Body of pancreas (tissue), 4 donors: ENCODE measurements around the gene ZNF512B. TPM values are rescaled to one million over a fixed set of nuclear protein-coding genes. Genes with fewer than 3 reads are reported as not detected.
A peak's percentile ranks its signal among the peaks of the same experiment; 100 is the strongest.

Experiments used
- ATAC-seq: fragments of 150-250 bp; one replicate; pipeline ENCODE4 v1.9.1; 2016
- DNase-seq, 4 donors: peaks; one replicate each; pipeline ENCODE4 v3.0.0-alpha.2; 2019
- H3K27ac ChIP-seq, 4 donors: fragments of 200-600 bp; sonication (generic); 1 replicate in 3 of 4; 2 replicates in 1 of 4; pipeline versions ENCODE4 v1.5.1 to v1.6.1; 2016 to 2019; ENCODE audit warnings: mild to moderate bottlenecking in 1 of 4, mixed read lengths in 1 of 4, moderate library complexity in 1 of 4
- H3K27me3 ChIP-seq, 2 donors: fragments of 200-600 bp; sonication (generic); one replicate each; pipeline ENCODE4 v1.6.0; 2016; ENCODE audit warnings: mild to moderate bottlenecking in 1 of 2
- H3K36me3 ChIP-seq, 2 donors: fragments of 200-600 bp; sonication (generic); replicated peaks in 1 of 2; 2 replicates each; pipeline ENCODE4 v1.5.1; 2016; ENCODE audit warnings: low read depth in 2 of 2; ENCODE audit not compliant: insufficient read depth in 1 of 2
- H3K4me1 ChIP-seq: fragments of 200-600 bp; sonication (generic); one replicate; pipeline ENCODE4 v1.6.0; 2016
- H3K4me3 ChIP-seq, 2 donors: fragments of 200-600 bp; sonication (generic); 1 replicate in 1 of 2; 2 replicates in 1 of 2; pipeline ENCODE4 v1.5.1; 2016 to 2019
- H3K9me3 ChIP-seq, 3 donors: fragments of 200-600 bp; sonication (generic); 1 replicate in 2 of 3; 2 replicates in 1 of 3; pipeline ENCODE4 v1.5.1; 2016
- POLR2A ChIP-seq, 3 donors: fragments of 450-650 bp; IDR thresholded peaks; one replicate each; pipeline ENCODE4 v1.6.1; 2016; ENCODE audit warnings: antibody characterized with exemption in 3 of 3, mild to moderate bottlenecking in 2 of 3
- WGBS, 2 donors: methylation state at CpG; one replicate each; pipeline ENCODE4 v1.1.5; 2017; 5-methylcytosine and 5-hydroxymethylcytosine counted together
- intact Hi-C: fragments of 100-400 bp; cut with DNase I; formaldehyde crosslinking; loops from one replicate; pipeline ENCODE4 v1.15.1; 2023
- total RNA-seq, 2 donors: library from RNA; depleted of rRNA; stranded (reverse); fragments of >200 nt; gene quantifications; one replicate each; pipeline ENCODE4 v1.1.0, GENCODE V29; 2016
- TF ChIP-seq, protein P1 (sequence below), 7 experiments: fragments of 450-650 bp in 4 of 7; fragments of 200-600 bp in 3 of 7; sonication (generic) in 3 of 7; IDR thresholded peaks; one replicate each; pipeline ENCODE4 v1.5.1; 2016 to 2019; ENCODE audit warnings: antibody characterized with exemption in 7 of 7

The ZNF512B gene
- total RNA-seq, 2 donors from 2014 or later: 8.0 to 12.5 TPM

DNA sequence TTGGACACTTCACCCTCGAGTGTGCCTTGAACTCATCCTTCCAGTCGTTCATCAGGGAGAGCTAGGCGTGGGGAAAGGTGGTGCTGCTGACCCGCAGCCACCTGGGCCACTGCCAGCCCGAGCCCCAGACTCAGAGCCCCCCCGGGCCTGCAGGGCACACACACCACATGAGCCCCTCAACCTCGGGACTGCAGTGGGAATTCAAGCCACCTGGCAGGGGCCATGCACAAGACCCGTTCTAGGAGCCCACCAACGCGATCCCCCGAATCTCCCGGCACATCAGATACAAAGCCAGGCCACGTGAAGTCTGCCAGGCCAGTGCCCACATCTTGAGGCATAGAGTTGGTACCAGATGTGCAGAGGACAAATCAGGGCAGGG, 2.8 kb downstream of the ZNF512B start:
- Histone ChIP-seq H3K27ac (no peak overlapping the region), H3K27me3 (no peaks in the 10 kb centered on the region), H3K4me3 (no peak overlapping the region), H3K36me3 (peaks cover 0 to 14% of the 10 kb centered on the region in 2 donors), H3K9me3 (no peaks in the 10 kb centered on the region), H3K4me1 (peaks cover 16% of the 10 kb centered on the region)
- DNase-seq: peak in 1 of 4 donors; percentile 11
- WGBS, 2 donors: 92 to 93% methylated on average over 10 to 11 of the region's 13 CpGs
- ATAC-seq: no peak
- TF ChIP-seq, protein P1, sequence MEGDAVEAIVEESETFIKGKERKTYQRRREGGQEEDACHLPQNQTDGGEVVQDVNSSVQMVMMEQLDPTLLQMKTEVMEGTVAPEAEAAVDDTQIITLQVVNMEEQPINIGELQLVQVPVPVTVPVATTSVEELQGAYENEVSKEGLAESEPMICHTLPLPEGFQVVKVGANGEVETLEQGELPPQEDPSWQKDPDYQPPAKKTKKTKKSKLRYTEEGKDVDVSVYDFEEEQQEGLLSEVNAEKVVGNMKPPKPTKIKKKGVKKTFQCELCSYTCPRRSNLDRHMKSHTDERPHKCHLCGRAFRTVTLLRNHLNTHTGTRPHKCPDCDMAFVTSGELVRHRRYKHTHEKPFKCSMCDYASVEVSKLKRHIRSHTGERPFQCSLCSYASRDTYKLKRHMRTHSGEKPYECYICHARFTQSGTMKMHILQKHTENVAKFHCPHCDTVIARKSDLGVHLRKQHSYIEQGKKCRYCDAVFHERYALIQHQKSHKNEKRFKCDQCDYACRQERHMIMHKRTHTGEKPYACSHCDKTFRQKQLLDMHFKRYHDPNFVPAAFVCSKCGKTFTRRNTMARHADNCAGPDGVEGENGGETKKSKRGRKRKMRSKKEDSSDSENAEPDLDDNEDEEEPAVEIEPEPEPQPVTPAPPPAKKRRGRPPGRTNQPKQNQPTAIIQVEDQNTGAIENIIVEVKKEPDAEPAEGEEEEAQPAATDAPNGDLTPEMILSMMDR (IDR thresholded peaks at IDR 0.05): no peak
- no peak for TF ChIP-seq POLR2A (IDR thresholded peaks at IDR 0.05)
- intact Hi-C loops: loop anchor here (10.0 kb wide), 1 partner anchor 422 kb away; the partner anchor contains the start of gene SRMS

DNA sequence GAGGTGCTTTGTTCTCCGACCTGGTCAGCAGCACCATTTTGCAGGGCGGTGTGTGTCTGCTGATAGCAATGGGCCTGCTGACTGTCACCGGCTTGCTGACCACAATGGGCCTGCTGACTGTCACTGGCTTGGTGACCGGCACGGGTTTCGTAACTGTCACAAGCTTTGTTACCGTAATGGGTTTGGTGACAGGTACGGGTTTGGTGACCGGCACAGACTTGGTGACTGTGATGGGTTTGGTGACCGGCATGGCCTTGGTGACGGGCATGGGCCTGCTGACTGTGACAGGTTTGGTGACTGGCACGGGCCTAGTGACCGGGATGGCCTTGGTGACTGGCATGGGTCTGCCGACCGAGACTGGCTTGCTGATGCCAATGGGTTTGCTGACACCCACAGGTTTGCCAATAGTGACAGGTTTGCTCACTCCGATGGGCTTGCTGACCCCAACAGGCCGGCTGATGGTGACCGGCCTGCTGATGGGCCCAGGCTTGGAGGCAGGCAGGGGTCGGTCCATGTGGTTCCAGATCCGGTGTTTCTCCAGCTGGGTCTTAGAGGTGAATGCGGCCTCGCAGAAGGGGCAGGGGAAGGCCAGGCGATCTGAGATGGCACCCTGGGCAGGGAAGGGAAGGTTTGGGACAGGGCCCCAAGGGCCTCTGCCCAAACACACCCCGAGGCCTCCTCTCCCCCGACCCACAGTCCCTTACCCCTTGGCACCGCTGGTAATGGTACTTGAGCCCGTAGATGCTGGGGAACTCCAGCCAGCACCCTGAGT, 3.4 kb downstream of the ZNF512B start:
- Histone ChIP-seq H3K27ac (no peak overlapping the region), H3K36me3 (peaks cover 0 to 14% of the 10 kb centered on the region in 2 donors), H3K4me1 (peaks cover 16% of the 10 kb centered on the region), H3K4me3 (no peak overlapping the region), H3K9me3 (no peaks in the 10 kb centered on the region), H3K27me3 (no peaks in the 10 kb centered on the region)
- no peak for ATAC-seq
- no peak for TF ChIP-seq POLR2A (IDR thresholded peaks at IDR 0.05)
- DNase-seq: no peak
- intact Hi-C loops: loop anchor here (10.0 kb wide), 1 partner anchor 422 kb away; the partner anchor contains the start of gene SRMS
- WGBS, 2 donors: 94 to 95% methylated on average over 10 to 26 of the region's 27 CpGs

DNA sequence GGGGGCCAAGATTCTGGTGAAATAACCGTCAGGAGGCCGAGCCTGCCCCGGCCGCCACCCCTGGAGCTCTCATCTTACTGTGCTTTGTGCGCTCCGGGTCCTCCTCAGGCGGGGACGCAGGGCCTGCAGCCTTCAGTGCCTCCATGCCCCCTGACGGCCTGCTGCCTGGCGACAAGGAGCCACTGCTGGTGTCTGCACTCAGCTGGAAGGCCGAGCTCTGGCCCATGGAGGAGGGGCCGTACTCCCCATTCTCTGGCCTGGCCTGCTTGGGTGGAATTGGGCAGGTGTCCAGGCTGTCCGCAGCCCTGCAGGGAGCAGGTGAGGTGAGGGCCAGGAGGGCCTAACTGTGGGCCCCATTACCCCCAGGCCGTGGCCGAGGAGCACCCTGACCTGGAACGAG, 5.3 kb downstream of the ZNF512B start:
- Histone ChIP-seq H3K27ac (no peak overlapping the region), H3K27me3 (no peaks in the 10 kb centered on the region), H3K4me1 (peaks cover 10% of the 10 kb centered on the region), H3K36me3 (peaks cover 0 to 15% of the 10 kb centered on the region in 2 donors), H3K4me3 (no peak overlapping the region), H3K9me3 (no peaks in the 10 kb centered on the region)
- no peak for TF ChIP-seq POLR2A (IDR thresholded peaks at IDR 0.05)
- TF ChIP-seq, protein P1 (IDR thresholded peaks at IDR 0.05): no peak
- WGBS, 2 donors: 96 to 97% methylated on average over 9 to 15 of the region's 16 CpGs
- intact Hi-C loops: loop anchor here (10.0 kb wide), 1 partner anchor 420 kb away; the partner anchor contains the start of gene SRMS
- ATAC-seq (no peak), DNase-seq (no peak)

DNA sequence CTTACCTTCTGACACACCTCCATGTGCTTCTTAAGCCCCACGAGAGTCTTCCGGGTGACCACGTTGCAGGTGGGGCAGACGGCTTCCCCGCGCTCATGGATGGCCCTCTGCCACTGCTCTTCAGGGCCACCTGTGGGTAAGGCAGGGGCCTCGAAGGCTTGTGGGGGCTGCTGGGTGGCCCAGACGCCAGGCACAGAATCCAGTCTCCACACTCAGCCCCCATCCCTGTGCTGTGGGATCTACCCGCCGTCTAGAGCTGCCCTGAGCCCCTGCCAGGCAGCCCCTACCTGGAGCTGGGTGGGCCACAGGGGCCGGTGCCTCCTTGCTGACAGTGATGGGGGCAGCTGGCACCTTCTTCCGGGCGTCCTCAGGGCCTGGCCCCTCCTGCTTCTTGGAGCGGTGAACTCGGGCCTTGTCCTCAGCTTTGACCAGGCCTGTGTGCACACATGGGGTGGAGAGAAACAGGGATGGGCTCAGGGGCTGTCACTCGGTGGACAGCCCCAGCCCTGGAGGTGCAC, 5.9 kb downstream of the ZNF512B start:
- H3K9me3 ChIP-seq: no peaks in the 10 kb centered on the region
- WGBS, 2 donors: 90 to 98% methylated on average over 7 to 12 of the region's 16 CpGs
- no peaks in the 10 kb centered on the region for H3K27me3 ChIP-seq
- H3K4me3 ChIP-seq: no peak overlapping the region
- intact Hi-C loops: loop anchor here (10.0 kb wide), 1 partner anchor 419 kb away; the partner anchor contains the start of gene SRMS
- H3K4me1 ChIP-seq: peaks cover 7% of the 10 kb centered on the region
- no peak for ATAC-seq
- peaks cover 0 to 16% of the 10 kb centered on the region in 2 donors for H3K36me3 ChIP-seq
- no peak for DNase-seq
- TF ChIP-seq, protein P1 (IDR thresholded peaks at IDR 0.05): no peak
- no peak for TF ChIP-seq POLR2A (IDR thresholded peaks at IDR 0.05)
- H3K27ac ChIP-seq: no peak overlapping the region

DNA sequence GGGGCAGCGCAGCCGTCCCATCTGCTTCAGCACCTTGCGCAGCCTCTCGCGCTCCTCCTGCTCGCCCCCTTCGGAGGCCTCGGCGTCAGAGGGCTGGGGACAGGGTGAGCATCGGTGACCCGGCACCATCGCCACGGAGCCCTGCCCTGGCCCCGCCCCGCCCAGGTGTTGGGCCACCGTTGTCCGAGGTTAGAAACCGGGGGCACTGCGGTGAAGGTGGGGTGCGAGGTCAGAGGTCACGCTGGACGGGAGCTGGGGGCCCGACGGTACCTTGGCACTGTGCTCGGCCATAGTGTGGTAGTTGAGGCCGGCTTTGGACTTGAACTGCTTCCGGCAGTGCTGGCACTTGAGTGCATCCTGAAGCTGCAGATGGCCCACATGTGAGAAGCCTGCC, 6.4 kb downstream of the ZNF512B start:
- intact Hi-C loops: loop anchor here (10.0 kb wide), 1 partner anchor 419 kb away; the partner anchor contains the start of gene SRMS
- Histone ChIP-seq H3K36me3 (peaks cover 0 to 16% of the 10 kb centered on the region in 2 donors), H3K4me3 (no peak overlapping the region), H3K4me1 (peaks cover 2% of the 10 kb centered on the region), H3K27ac (no peak overlapping the region), H3K27me3 (no peaks in the 10 kb centered on the region), H3K9me3 (no peaks in the 10 kb centered on the region)
- ATAC-seq (no peak), DNase-seq (no peak)
- no peak for TF ChIP-seq POLR2A (IDR thresholded peaks at IDR 0.05)
- TF ChIP-seq, protein P1 (IDR thresholded peaks at IDR 0.05): no peak
- 85 to 94% methylated on average over 3 to 27 of the region's 27 CpGs for WGBS, 2 donors
